HG03432 (cell line): ENCODE results near the gene PRDM5.
"Not testable (repeated sequence)": the region's sequence is repeated elsewhere in the genome, so short reads cannot be mapped to it uniquely, and the experiment has no call there.

Source experiments
- ATAC-seq: cut with Tn5 transposase; IDR thresholded peaks from one replicate; pipeline ENCODE4 v1.9.1; 2021; ENCODE audit warnings: mild to moderate bottlenecking, moderate library complexity; ENCODE audit not compliant: unreplicated experiment

The PRDM5 gene

DNA sequence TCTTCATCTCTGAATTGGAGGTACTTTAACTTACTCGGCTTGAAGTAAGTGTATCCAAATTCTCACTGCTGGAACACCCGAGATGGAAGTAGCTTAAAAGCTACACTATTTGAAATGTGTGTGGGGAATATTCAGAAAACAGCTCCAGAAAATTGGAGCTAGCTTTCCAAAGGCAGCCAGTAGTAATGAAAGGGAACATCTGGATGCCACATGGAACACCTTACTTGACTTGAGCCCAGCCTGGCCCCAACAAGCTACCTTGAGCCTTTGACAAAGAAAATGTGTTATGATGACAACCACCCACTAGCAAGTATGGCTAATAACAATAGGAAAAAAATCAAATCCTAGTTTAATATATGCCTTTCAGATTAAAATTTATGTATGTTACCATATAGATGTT lies 161.5 kb downstream of the PRDM5 start:
- no peak for ATAC-seq

DNA sequence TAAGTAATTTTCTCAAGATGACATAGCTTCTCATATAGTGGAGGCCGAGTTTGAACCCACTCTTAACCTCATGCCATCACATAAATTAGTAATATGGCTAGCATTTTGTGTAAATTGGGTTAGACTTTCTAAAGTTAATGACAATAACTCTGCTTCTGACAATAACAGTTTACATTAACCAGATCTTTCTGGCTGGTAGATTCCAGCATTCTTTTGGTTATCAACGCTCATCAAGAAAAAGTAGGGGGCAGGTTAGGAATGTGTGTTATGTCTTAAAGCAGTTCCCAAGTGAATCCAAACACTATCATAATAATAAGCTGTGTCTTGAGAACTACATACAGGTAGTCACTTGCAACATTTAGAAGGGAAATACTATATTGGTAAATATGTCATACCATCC lies 162.5 kb downstream of the PRDM5 start:
- no peak for ATAC-seq

DNA sequence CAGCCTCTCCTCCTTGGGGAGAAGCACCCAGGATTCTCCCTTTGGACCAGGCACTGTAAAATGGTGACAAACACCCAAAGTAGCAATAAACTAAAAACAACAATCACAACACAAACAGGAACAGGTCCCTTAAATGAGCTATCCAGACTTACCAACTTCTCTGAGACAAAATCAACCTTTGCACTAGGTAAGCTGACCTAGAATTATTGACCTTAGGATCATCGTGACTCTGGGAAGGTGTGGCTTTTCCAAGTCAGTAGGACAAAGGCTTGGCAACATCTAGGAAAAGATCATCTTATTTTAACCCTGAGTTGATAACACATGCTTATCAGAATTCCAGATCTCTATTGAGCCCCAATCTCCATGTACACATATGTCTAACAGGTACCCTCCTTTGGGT lies 166.7 kb downstream of the PRDM5 start:
- no peak for ATAC-seq

DNA sequence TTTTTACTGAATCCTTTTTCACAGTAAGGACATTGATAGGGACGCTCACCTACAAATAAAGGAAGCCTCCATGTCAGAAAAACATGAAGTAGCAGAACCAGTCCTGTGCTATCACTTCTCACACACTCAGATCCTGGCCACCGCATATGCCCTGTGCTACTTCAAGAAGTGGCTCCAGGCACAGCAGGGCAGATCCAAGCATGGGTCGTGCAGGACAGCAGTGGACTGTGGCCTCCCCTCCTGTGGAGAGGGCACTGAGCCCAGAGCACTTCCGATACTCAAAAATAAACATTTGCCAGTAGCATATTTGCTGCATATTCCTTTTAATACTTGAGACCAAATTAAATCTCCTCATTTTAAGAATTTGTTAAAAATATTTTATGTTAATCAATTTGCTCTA lies 167.9 kb downstream of the PRDM5 start:
- no peak for ATAC-seq

DNA sequence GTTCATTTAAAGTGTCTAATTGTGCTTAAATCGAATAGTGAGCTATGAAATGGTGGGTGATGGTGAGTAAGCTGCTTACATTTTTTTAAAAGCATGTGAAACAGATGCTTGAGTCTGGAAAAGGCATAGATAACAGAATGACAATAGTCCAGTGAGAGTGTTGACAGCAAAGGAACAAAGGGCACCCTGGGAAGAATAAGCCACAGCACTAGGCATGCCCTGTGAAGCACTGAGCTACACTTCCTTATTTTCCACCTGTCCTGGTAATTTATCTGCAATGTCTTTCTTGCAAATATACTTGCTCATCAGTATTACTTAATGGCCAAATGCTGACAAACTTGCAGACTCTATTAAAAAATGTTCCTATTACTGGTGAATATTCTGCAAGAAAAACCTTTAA lies 168.7 kb downstream of the PRDM5 start:
- no peak for ATAC-seq

GRCh38 chr4:120750152-120750525 lies 172.4 kb downstream of the PRDM5 start:
- ATAC-seq: no peak

DNA sequence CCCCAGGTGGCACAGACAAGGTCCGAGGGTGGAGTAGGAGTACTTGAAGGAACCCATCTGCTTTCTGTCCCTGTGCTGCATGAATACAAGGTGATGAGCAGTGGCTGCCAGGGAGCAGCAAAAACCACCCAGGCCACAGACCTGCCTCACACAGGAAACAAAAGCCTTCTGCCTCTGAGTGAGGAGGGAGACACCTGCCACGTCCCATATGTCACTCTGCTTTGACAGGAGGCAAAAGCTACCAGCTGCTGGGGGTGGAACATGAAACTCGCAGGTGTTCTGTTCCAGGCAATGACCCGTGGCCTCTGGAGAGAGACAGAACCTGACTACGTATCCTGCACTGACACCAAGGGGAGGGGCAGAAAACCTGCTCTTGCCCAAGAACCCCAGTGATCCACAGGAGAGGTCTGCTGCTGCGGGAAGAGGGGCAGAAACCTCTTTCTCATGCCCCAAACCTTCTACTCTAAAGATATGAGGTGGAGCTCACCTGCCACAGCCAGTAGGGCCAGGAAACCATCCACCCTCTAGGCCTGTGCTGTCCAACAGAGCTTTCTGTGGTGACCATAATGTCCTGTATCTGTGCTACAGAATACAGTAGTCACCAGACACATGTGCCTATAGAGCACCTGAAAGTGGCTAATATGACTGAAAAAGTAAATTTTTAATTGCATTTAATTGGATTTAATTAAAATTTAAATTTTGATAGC lies 172.9 kb downstream of the PRDM5 start:
- peak; percentile 98 for ATAC-seq

DNA sequence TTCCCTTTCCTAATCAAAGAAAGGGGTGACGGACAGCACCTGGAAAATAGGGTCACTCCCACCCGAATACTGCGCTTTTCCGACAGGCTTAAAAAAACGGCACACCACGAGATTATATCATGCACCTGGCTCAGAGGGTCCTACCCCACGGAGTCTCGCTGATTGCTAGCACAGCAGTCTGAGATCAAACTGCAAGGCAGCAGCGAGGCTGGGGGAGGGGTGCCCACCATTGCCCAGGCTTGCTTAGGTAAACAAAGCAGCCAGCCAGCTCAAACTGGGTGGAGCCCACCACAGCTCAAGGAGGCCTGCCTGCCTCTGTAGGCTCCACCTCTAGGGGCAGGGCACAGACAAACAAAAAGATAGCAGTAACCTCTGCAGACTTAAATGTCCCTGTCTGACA lies 180.9 kb downstream of the PRDM5 start:
- not testable (repeated sequence) for ATAC-seq

DNA sequence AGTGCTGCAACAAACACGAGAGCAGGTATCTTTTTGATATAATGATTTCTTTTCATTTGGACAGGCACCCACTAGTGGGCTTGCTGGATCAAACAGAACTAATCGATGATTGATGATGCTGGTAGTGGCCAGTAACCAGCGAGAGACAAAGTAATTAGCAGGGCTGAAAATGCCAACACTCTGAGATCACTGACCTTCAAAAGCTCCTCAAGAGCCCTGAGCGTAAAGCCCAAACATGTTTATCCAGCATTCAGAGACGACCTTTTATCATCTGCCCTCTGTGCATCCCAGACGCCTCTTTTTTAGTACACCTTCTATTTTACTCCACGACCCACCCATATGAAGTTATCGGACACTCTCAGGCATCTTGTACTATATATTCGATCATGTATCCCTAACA lies 186.2 kb downstream of the PRDM5 start:
- ATAC-seq: no peak

GRCh38 chr4:120733968-120734367 lies 188.6 kb downstream of the PRDM5 start:
- no peak for ATAC-seq

- no peak for ATAC-seq
Observed at GRCh38 chr4:120733054-120733453, 189.5 kb downstream of the PRDM5 start.

DNA sequence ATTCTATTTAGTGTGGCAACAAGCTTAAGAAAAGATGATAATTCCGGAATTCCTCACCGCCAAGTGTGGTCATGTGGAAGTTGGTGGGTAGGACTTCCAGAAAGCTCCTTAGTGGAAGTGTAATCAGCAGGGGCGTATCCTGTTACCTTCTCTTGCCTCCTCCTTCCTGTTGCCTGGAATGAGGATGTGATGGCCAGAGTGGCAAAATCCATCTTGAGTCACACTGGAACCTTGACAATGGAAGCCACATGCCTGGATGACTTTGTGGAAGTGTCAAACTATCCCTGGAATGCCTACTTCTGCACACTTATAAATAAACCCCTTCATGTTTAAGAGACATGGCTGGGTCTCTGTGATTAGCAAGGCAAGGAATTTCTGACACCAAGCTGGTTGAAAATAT lies 191.0 kb downstream of the PRDM5 start:
- ATAC-seq: no peak

DNA sequence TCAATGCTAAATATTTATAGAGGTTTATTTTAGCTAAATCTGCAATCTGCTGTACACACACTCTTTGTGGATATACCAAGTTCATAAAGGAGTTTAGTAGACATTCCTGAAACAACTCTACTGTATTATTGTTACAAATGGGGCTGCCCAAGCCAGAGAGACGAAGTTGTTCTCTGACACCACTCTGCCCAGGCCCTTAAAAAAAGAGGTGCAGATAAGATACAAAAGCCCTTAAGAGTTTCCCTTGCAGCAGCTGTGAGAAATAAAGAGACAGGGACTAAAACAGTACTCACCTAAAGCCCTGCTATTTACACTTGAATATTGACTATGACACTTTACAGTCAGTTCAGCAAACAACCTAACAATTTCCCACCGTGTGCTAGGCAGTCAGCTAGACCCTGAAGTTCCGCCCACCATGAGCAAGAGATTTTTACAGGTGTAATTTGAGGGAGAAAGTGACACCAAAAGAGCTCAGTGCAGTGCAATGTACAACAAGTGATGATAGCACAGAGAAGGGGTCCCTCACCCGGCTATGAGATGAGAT lies 191.7 kb downstream of the PRDM5 start:
- ATAC-seq: no peak

DNA sequence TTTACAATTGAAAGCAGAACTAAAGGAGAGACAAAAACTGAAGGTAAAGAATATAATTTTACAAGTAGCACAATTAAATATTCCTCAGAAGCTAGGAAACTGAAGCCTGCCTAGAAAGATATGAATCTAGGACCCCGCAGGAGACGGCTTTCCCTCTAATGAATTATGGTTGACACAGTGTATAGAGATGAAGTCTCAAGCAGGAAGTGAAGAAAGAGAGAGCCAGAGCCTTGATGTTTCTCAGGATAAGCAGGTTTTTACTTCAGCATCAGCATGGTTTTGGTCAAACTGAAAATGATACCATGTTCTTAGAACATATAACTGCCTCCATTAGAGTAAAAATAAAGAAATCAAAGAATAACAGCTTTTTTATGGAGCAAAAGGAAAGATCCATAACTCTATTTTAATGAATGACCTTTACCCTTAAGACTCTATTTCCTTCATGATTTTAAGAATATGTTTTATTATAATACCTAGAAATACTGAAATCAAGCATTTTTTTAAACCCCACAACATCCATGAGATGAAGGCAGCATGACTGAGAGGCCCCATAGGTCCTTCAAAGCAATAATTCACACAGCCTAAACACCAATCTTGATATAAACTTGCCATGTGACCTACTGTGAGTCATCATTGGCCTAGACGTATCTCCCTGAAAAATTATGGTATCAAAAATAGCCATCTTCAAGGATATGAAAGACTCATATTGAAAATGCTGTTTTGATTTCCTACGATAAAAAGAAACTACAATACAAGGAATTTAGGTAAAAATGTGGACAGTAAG lies 193.4 kb downstream of the PRDM5 start:
- ATAC-seq: no peak

DNA sequence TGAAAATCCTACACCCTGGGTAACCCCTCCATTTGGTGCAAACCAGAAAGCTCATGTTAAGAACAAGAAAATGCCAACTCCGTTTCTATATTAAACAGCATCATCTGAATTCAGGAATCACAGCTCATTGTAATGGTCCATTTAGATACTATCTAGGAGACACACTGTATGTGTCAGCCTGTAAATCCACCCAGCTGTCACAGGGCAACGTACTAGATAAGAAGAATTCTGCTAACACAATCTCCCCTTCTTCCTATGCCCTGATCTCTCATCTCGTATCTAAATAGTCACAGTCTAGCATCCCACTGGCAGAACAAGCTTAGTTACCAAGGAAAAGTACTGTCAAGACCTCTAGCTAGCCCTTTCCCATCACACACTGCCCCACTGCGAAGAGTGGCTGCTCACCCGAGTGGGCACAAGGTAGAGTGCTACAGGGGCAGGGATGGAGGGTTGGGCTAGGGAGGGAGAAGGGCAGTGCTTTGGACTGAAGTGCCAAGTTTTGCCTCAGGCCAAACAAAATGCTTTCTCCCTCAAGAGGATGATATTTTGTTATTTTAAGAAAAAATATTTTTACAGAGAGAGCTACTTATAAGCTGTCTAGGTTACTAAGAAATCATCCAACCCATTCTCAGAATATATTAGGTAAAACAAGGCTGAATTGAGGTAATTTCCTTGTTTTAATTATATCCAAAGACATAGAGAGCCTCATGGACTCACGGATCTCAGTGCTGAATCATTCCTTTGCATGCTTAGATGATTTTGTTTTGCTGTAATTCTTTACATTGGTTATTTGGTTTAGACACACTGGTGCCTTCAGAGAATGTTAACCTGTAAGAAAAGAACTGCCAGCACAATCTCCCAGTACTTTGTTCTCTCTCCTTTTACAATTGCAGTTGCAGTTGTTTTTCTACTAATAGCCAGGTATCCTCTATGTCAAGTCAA lies 196.6 kb downstream of the PRDM5 start:
- no peak for ATAC-seq

DNA sequence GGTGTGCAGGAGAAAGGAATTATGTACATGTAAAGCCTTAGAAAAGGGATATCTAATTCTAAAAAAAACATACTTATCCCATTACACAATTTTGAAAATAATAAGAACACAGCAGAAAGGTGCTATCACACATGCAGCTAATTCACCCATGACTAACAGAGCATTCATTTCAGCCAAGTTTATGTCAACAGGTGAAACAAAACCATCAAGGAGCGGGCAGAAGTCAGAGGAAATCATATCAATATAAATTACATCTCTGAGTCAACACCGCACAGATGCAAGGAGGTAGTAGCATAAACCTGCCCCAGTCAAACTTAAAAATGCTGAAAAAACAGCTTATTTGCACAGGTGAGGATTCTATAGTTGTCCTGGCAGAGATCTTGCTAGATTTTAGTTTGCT lies 197.9 kb downstream of the PRDM5 start:
- ATAC-seq: no peak

DNA sequence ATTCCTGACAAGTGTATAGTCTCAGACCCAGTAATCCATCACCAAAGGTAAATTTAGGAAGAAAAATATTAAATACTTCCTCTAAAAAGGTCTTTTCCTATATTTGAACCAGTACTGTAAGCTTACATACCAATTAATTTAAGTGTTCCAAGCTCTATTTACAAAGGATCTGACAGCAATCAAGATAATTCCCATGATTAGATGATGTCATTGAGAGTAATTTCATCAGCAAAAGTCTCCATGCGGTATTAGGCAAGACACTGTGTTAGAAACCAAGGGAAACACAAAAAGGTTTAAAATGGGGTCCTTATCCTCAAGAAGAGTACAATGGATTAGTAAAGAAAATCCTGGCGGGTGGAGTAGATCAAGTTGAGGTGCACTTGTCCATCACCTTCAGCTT lies 198.5 kb downstream of the PRDM5 start:
- no peak for ATAC-seq

DNA sequence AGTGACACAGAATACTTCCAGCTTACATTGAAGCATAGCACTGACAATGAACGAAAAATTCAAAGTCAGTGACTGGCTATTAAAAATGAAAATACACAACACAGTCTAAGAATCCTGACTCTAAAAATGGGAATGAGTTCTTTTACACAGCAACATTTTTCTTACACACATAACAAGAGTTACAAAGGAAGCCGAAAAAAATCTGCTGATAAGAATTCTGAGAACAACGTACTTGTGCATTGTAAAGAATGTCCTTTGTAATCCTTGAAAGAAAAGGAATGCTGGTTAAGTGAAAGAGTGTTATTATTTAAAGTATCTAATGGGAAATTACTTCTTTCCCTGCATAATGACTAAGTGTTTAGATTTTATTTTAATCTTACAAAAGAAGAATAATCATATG lies 199.4 kb downstream of the PRDM5 start:
- ATAC-seq: no peak

DNA sequence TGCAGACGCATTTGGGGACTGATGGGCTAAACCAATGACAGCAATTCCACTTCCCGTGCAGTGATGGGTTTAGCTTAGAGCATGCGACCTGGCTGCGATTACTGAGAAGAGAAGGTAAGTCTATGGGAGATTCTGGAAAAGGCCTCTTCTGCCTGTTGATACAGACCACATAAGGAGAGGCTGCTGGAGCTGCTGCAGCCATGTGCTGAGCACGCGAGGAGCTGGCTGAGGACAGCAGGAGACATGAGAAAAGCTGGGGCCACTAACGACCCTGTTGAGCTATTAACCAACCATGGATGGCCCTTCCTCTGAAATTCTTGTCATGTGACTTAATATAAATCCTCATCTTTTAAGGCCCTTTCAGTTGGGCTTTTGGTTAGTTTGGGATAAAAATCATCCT lies 199.9 kb downstream of the PRDM5 start:
- ATAC-seq: no peak

- no peak for ATAC-seq
Observed at GRCh38 chr4:120720354-120720934, 202.1 kb downstream of the PRDM5 start.
